Inflammatory macrophage treated with lipopolysaccharide for 1 hour (primary cell): ENCODE results near the gene THOC7.

Experiments used
- DNase-seq, 2 donors: peaks; one replicate each; pipeline ENCODE4 v3.0.0-alpha.2; 2020 to 2022

The THOC7 gene

GRCh38 chr3:63877737-63878393 is 14.3 kb upstream of the THOC7 start:
- no peak for DNase-seq

GRCh38 chr3:63876260-63876659 is 12.7 kb upstream of the THOC7 start:
- DNase-seq, result no peak

GRCh38 chr3:63875510-63875909 is 11.9 kb upstream of the THOC7 start:
- DNase-seq, result no peak

- DNase-seq, result peak in 1 of 2 donors; percentile 63
These were observed 11.2 kb upstream of the THOC7 start for GRCh38 chr3:63874769-63875168.

- DNase-seq, result no peak
These were observed 8.7 kb upstream of the THOC7 start for GRCh38 chr3:63872135-63872924.

GRCh38 chr3:63870615-63871005 is 7.0 kb upstream of the THOC7 start:
- no peak for DNase-seq

- no peak for DNase-seq
These were observed 6.5 kb upstream of the THOC7 start for GRCh38 chr3:63869940-63870614.

- DNase-seq, result no peak
These were observed 3.6 kb upstream of the THOC7 start for GRCh38 chr3:63867225-63867624.

- DNase-seq, result peak; percentile 38 to 71
These were observed 1.3 kb upstream of the THOC7 start for GRCh38 chr3:63864965-63865327.

GRCh38 chr3:63864008-63864964 is 681 bp upstream of the THOC7 start:
- DNase-seq, result peak; percentile 47 to 59

GRCh38 chr3:63862804-63863149 is 828 bp downstream of the THOC7 start:
- no peak for DNase-seq

- no peak for DNase-seq
These were observed 2.3 kb downstream of the THOC7 start for GRCh38 chr3:63861306-63861705.

GRCh38 chr3:63860776-63861175 is 2.8 kb downstream of the THOC7 start:
- DNase-seq, result no peak

GRCh38 chr3:63857311-63857710 is 6.3 kb downstream of the THOC7 start:
- no peak for DNase-seq

GRCh38 chr3:63855333-63855940 is 8.2 kb downstream of the THOC7 start:
- peak in 1 of 2 donors; percentile 6 for DNase-seq

GRCh38 chr3:63853106-63853505 is 10.5 kb downstream of the THOC7 start:
- DNase-seq, result no peak

GRCh38 chr3:63851287-63851686 is 12.3 kb downstream of the THOC7 start:
- DNase-seq, result no peak

GRCh38 chr3:63849175-63849574 is 14.4 kb downstream of the THOC7 start:
- DNase-seq, result no peak

- no peak for DNase-seq
These were observed 15.7 kb downstream of the THOC7 start for GRCh38 chr3:63847718-63848450.

- no peak for DNase-seq
These were observed 18.4 kb downstream of the THOC7 start for GRCh38 chr3:63845215-63845614.

GRCh38 chr3:63842127-63842526 is 21.5 kb downstream of the THOC7 start:
- DNase-seq, result no peak

- DNase-seq, result no peak
These were observed 21.9 kb downstream of the THOC7 start for GRCh38 chr3:63841704-63842103.
